Natural killer cell (primary cell): ENCODE results near the gene SAT1. TPM values are rescaled to one million over a fixed set of nuclear protein-coding genes. Genes with fewer than 3 reads are reported as not detected.

Experiments
- ATAC-seq, 3 donors: fragments of 150-1000 bp in 2 of 3; fragments of 200-7000 bp in 1 of 3; cut with Tn5 transposase; 1 replicate in 1 of 3; 2 replicates in 2 of 3; pipeline ENCODE4 v1.10.0; 2021; ENCODE audit warnings: mild to moderate bottlenecking in 2 of 3, moderate library complexity in 2 of 3
- DNase-seq, 2 donors: peaks; one replicate each; pipeline versions ENCODE4 v3.0.0 to v3.0.0-alpha.2; 2013 to 2021; ENCODE audit warnings: mixed read lengths in 1 of 2
- H3K27ac ChIP-seq: one replicate; pipeline ENCODE4 v1.5.1; 2013; ENCODE audit warnings: mild to moderate bottlenecking, low read length
- H3K27me3 ChIP-seq: one replicate; pipeline ENCODE4 v1.6.1; 2013; ENCODE audit warnings: low read length; ENCODE audit not compliant: control insufficient read depth, insufficient read depth
- H3K36me3 ChIP-seq: one replicate; pipeline ENCODE4 v1.6.1; 2013; ENCODE audit warnings: low read length; ENCODE audit not compliant: control insufficient read depth, insufficient read depth
- H3K4me1 ChIP-seq: one replicate; pipeline ENCODE4 v1.6.1; 2013; ENCODE audit warnings: low read length; ENCODE audit not compliant: control insufficient read depth, insufficient read depth
- H3K4me3 ChIP-seq: one replicate; pipeline ENCODE4 v1.5.1; 2013; ENCODE audit warnings: low read length
- H3K9me3 ChIP-seq: one replicate; pipeline ENCODE4 v1.6.1; 2013; ENCODE audit warnings: low read length; ENCODE audit not compliant: control insufficient read depth, insufficient read depth
- H3K27ac Mint-ChIP-seq, 2 donors: one replicate each; pipeline ENCODE4 v1.8.0; 2022; ENCODE audit warnings: mild to moderate bottlenecking in 2 of 2, mixed read lengths in 2 of 2, moderate library complexity in 1 of 2
- H3K27me3 Mint-ChIP-seq, 2 donors: one replicate each; pipeline ENCODE4 v1.8.0; 2022; ENCODE audit warnings: low read depth in 2 of 2, mixed read lengths in 2 of 2
- H3K36me3 Mint-ChIP-seq: one replicate; pipeline ENCODE4 v1.8.0; 2022; ENCODE audit warnings: mixed read lengths
- H3K4me1 Mint-ChIP-seq, 2 donors: one replicate each; pipeline ENCODE4 v1.8.0; 2022; ENCODE audit warnings: mixed read lengths in 2 of 2
- H3K4me3 Mint-ChIP-seq: one replicate; pipeline ENCODE4 v1.8.0; 2022; ENCODE audit warnings: mild to moderate bottlenecking, moderate library complexity, mixed read lengths
- H3K9me3 Mint-ChIP-seq, 2 donors: one replicate each; pipeline ENCODE4 v1.8.0; 2022; ENCODE audit warnings: mixed read lengths in 2 of 2
- CTCF ChIP-seq: fragments of 200-600 bp; IDR thresholded peaks from one replicate; pipeline ENCODE4 v1.8.0; 2022; ENCODE audit warnings: antibody characterized with exemption
- WGBS: methylation state at CpG from one replicate; pipeline ENCODE4 v1.1.7; 2013; ENCODE audit warnings: missing lambda C conversion rate; ENCODE audit not compliant: insufficient coverage; 5-methylcytosine and 5-hydroxymethylcytosine counted together
- intact Hi-C: fragments of 100-400 bp; cut with micrococcal nuclease; formaldehyde crosslinking; loops from one replicate; pipeline ENCODE4 v1.14.2; 2022
- total RNA-seq, 4 donors: library from RNA; stranded (reverse); fragments of 120-200 nt in 1 of 4; gene quantifications; one replicate each; pipeline versions ENCODE4 v1.2.3 to v1.2.4, GENCODE V29; 2013 to 2022

SAT1 gene
- total RNA-seq, 3 donors from 2014 or later (not counting 1 experiment from before 2014, with no cell fraction given) = 276 to 667 (median 524) TPM

GRCh38 chrX:23805389-23805788, 22.4 kb downstream of the SAT1 start:
- no peak overlapping the region for H3K27ac Mint-ChIP-seq

GRCh38 chrX:23810279-23810678, 27.3 kb downstream of the SAT1 start:
- no peak overlapping the region for H3K4me3 ChIP-seq
- peaks cover 0 to 11% of the 10 kb centered on the region in 2 donors for H3K27me3 Mint-ChIP-seq
- H3K9me3 Mint-ChIP-seq = no peaks in the 10 kb centered on the region
- H3K27me3 ChIP-seq = no peaks in the 10 kb centered on the region
- no peaks in the 10 kb centered on the region for H3K4me1 Mint-ChIP-seq
- no peaks in the 10 kb centered on the region for H3K36me3 Mint-ChIP-seq
- WGBS = 100% methylated on average over 2 of the region's 3 CpGs
- no peaks in the 10 kb centered on the region for H3K36me3 ChIP-seq
- DNase-seq = no peak
- H3K9me3 ChIP-seq = no peaks in the 10 kb centered on the region
- no peak for ATAC-seq
- no peak overlapping the region for H3K27ac Mint-ChIP-seq
- no peak overlapping the region for H3K27ac ChIP-seq
- intact Hi-C loops = no loop called here
- H3K4me1 ChIP-seq = no peaks in the 10 kb centered on the region
- H3K4me3 Mint-ChIP-seq = no peak overlapping the region
- no peak for TF ChIP-seq CTCF

More at GRCh38 chrX:23805389-23805788, 22.4 kb downstream of the SAT1 start:
- H3K4me3 ChIP-seq = no peak overlapping the region
- no peaks in the 10 kb centered on the region for H3K27me3 ChIP-seq
- intact Hi-C loops = no loop called here
- WGBS = 95% methylated on average over 7 of the region's 9 CpGs
- Mint-ChIP-seq H3K4me3 (no peak overlapping the region), H3K36me3 (no peaks in the 10 kb centered on the region), H3K9me3 (no peaks in the 10 kb centered on the region), H3K27me3 (no peaks in the 10 kb centered on the region), H3K4me1 (no peaks in the 10 kb centered on the region)
- DNase-seq (no peak), ATAC-seq (no peak)
- no peaks in the 10 kb centered on the region for H3K36me3 ChIP-seq
- TF ChIP-seq CTCF = no peak
- no peaks in the 10 kb centered on the region for H3K9me3 ChIP-seq
- H3K27ac ChIP-seq = no peak overlapping the region
- no peaks in the 10 kb centered on the region for H3K4me1 ChIP-seq

- Mint-ChIP-seq H3K36me3 (no peaks in the 10 kb centered on the region), H3K4me1 (no peaks in the 10 kb centered on the region), H3K4me3 (no peak overlapping the region), H3K27me3 (peaks cover 0 to 11% of the 10 kb centered on the region in 2 donors), H3K27ac (no peak overlapping the region), H3K9me3 (no peaks in the 10 kb centered on the region)
- no peaks in the 10 kb centered on the region for H3K27me3 ChIP-seq
- no peaks in the 10 kb centered on the region for H3K9me3 ChIP-seq
- no peak overlapping the region for H3K27ac ChIP-seq
- 6% methylated on average over 6 of the region's 10 CpGs for WGBS
- H3K4me1 ChIP-seq = no peaks in the 10 kb centered on the region
- TF ChIP-seq CTCF = no peak
- intact Hi-C loops = no loop called here
- H3K4me3 ChIP-seq = no peak overlapping the region
- no peaks in the 10 kb centered on the region for H3K36me3 ChIP-seq
- no peak for DNase-seq
- no peak for ATAC-seq
Observed at GRCh38 chrX:23811108-23811651, 28.2 kb downstream of the SAT1 start.

- Mint-ChIP-seq H3K4me3 (no peak overlapping the region), H3K27me3 (peaks cover 0 to 11% of the 10 kb centered on the region in 2 donors), H3K27ac (no peak overlapping the region), H3K9me3 (no peaks in the 10 kb centered on the region), H3K4me1 (no peaks in the 10 kb centered on the region), H3K36me3 (no peaks in the 10 kb centered on the region)
- intact Hi-C loops = no loop called here
- Histone ChIP-seq H3K4me3 (no peak overlapping the region), H3K4me1 (no peaks in the 10 kb centered on the region), H3K9me3 (no peaks in the 10 kb centered on the region), H3K27ac (no peak overlapping the region), H3K27me3 (no peaks in the 10 kb centered on the region), H3K36me3 (no peaks in the 10 kb centered on the region)
- ATAC-seq = no peak
- no peak for DNase-seq
- TF ChIP-seq CTCF = no peak
- 80% methylated on average over 1 of the region's 6 CpGs for WGBS
Observed at GRCh38 chrX:23811656-23812055, 28.7 kb downstream of the SAT1 start.
